ENCODE measurements around the gene DDX4.

DNA sequence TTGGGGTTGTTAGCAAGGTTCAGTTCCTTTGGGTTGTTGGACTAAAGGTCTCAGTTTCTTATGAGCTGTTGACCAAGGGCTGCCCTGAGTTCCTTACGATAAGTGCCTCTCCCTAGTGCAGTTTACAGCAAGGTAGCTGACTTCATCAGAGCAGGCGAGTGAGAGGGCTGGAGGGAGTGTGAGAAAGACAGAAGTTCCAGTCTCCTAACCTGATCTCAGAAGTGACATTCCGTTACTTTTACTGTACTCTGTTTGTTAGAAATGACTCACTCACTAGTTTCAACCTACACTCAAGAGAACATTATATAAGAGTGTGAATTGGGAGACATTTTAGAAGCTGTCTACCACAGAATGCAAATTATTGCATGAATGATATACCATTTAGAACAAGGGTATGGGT, 92.1 kb downstream of the DDX4 start:
- TF ChIP-seq, protein P1, sequence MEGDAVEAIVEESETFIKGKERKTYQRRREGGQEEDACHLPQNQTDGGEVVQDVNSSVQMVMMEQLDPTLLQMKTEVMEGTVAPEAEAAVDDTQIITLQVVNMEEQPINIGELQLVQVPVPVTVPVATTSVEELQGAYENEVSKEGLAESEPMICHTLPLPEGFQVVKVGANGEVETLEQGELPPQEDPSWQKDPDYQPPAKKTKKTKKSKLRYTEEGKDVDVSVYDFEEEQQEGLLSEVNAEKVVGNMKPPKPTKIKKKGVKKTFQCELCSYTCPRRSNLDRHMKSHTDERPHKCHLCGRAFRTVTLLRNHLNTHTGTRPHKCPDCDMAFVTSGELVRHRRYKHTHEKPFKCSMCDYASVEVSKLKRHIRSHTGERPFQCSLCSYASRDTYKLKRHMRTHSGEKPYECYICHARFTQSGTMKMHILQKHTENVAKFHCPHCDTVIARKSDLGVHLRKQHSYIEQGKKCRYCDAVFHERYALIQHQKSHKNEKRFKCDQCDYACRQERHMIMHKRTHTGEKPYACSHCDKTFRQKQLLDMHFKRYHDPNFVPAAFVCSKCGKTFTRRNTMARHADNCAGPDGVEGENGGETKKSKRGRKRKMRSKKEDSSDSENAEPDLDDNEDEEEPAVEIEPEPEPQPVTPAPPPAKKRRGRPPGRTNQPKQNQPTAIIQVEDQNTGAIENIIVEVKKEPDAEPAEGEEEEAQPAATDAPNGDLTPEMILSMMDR (IDR thresholded peaks at IDR 0.05) = no peak
- TF ChIP-seq POLR2A (IDR thresholded peaks at IDR 0.05) = no peak

Data from body of pancreas (tissue), 4 donors.